Bronchial epithelial cell (primary cell): ENCODE results near the gene MYO1B. TPM values are rescaled to one million over a fixed set of nuclear protein-coding genes. Genes with fewer than 3 reads are reported as not detected.

ENCODE experiments used
- DNase-seq: peaks from one replicate; pipeline ENCODE4 v3.0.0-alpha.2; 2010; ENCODE audit warnings: low read depth
- FAIRE-seq: peaks from 2 replicates; lab custom pipeline; 2011; peaks lifted over from hg19 to GRCh38; lab: Jason Lieb, UNC
- H3K27me3 ChIP-seq: 2 replicates; pipeline ENCODE4 v1.5.1; 2011; ENCODE audit warnings: low read length; ENCODE audit not compliant: control insufficient read depth, insufficient read depth
- H3K36me3 ChIP-seq: 2 replicates; pipeline ENCODE4 v1.5.1; 2011; ENCODE audit warnings: low read length; ENCODE audit not compliant: control insufficient read depth, insufficient read depth
- H3K4me3 ChIP-seq: 2 replicates; pipeline ENCODE4 v1.5.1; 2011; ENCODE audit warnings: mild to moderate bottlenecking, low read depth, low read length, control low read depth
- CTCF ChIP-seq: IDR thresholded peaks from 2 replicates; pipeline ENCODE4 v1.5.1; 2011; ENCODE audit warnings: mild to moderate bottlenecking, moderate library complexity, low read length, control low read depth, inconsistent platforms; ENCODE audit not compliant: insufficient read depth, severe bottlenecking
- total RNA-seq: library from RNA; depleted of rRNA; stranded (reverse); fragments of >200 nt; gene quantifications from 2 replicates; pipeline ENCODE4 v1.2.1, GENCODE V29; 2014

The MYO1B gene
- total RNA-seq, 1 donor from 2014 or later, result 247 TPM

- H3K36me3 ChIP-seq, result no peaks in the 10 kb centered on the region
- FAIRE-seq (no peak), DNase-seq (no peak)
- H3K4me3 ChIP-seq, result no peak overlapping the region
- H3K27me3 ChIP-seq, result no peaks in the 10 kb centered on the region
- TF ChIP-seq CTCF, result no peak
Measured at GRCh38 chr2:191233533-191233932, 11.7 kb upstream of the MYO1B start.

DNA sequence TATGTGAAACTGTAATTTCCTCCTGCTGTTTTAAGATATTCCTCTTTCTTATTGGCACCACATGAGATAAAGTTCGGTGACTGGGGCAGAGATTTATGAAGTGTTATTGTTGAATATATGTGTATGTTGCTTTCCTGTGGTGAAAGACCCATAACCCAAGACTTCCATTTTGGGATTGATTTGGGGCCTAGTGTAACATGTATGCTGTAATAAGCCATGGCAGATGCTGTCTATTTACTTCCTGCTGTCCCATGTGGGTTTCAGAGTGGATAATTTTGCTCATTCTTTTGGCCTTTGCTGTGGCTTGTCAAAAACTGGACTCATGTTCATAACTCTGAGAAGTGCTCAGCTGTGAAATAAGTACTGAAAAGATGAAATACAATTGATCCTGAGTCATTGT is 10.8 kb upstream of the MYO1B start:
- Histone ChIP-seq H3K27me3 (no peaks in the 10 kb centered on the region), H3K4me3 (no peak overlapping the region), H3K36me3 (no peaks in the 10 kb centered on the region)
- DNase-seq (no peak), FAIRE-seq (no peak)
- no peak for TF ChIP-seq CTCF

- TF ChIP-seq CTCF, result no peak
- H3K4me3 ChIP-seq, result no peak overlapping the region
- H3K36me3 ChIP-seq, result no peaks in the 10 kb centered on the region
- no peak for DNase-seq
- no peak for FAIRE-seq
- no peaks in the 10 kb centered on the region for H3K27me3 ChIP-seq
Measured at GRCh38 chr2:191240871-191241270, 4.3 kb upstream of the MYO1B start.

- H3K36me3 ChIP-seq, result no peaks in the 10 kb centered on the region
- H3K4me3 ChIP-seq, result no peak overlapping the region
- FAIRE-seq (no peak), DNase-seq (no peak)
- no peaks in the 10 kb centered on the region for H3K27me3 ChIP-seq
- TF ChIP-seq CTCF, result no peak
Measured at GRCh38 chr2:191241418-191241817, 3.8 kb upstream of the MYO1B start.

DNA sequence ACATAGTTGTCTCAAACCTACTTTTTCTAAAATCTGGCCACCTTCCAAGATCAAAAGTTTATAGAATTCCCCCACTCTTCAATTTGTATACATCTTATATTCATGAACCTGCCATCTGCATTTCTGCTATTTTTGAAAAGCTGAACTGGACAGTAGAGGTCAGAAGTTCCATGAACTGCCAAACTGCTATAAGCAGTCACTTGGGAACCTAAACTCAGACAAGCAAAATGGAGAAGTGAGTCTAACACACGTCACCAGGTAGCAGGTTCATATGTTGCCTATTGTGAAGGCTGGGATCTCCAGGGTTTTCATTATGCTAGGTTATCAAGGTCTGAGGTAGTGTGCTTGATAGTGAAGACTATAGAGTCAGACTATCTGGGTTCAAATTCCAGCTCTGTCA is 2.0 kb upstream of the MYO1B start:
- no peaks in the 10 kb centered on the region for H3K27me3 ChIP-seq
- H3K4me3 ChIP-seq, result no peak overlapping the region
- no peak for DNase-seq
- no peak for FAIRE-seq
- H3K36me3 ChIP-seq, result no peaks in the 10 kb centered on the region
- TF ChIP-seq CTCF, result no peak

GRCh38 chr2:191244350-191244749 is 854 bp upstream of the MYO1B start:
- Histone ChIP-seq H3K36me3 (no peaks in the 10 kb centered on the region), H3K27me3 (no peaks in the 10 kb centered on the region), H3K4me3 (peak overlapping the region; percentile 89)
- no peak for TF ChIP-seq CTCF
- DNase-seq (peak; percentile 97), FAIRE-seq (no peak)
